ENCODE results near the gene FHAD1.

FHAD1 gene

DNA sequence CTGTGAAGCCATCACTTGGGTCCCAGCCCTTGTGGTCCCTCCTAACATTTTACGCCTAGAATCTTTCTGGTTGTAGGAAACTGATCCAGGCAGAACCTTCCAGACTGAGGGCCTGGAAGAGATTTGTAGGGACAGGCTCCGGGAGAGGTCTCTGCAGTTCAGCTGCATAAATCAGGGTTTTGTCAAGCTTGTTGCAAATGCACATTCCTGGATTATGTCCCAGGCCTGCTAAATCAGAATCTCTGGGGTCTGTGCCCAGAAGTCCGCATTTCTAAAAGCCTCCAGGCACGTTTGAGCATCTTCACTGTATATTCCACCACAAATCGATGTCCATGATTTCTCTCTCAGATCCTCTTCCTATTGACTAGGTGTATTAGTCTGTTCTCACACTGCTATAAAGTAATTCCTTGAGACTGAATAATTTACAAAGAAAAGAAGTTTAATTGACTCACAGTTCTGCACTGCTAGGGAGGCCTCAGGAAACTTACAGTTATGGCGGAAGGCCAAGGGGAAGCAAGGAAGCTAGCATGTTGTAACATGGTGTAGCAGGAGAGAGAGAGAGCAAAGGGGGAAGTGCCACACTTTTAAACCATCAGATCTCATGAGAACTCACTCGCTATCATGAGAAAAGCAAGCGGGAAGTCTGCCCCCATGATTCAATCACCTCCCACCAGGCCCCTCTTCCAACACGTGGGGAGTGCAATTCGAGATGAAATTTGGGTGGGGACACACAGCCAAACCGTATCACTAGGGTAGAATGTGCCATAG, 1.2 kb upstream of the FHAD1 start:
- DNase-seq (ENCODE audit: low read depth in 4 of 4, low spot score in 1 of 4), result no peak

- DNase-seq (ENCODE audit: low read depth in 4 of 4, low spot score in 1 of 4), result no peak
These were observed 1.2 kb downstream of the FHAD1 start for GRCh38 chr1:15248216-15248615.

- DNase-seq (ENCODE audit: low read depth in 4 of 4, low spot score in 1 of 4), result peak in 2 of 4 experiments; percentile 36 to 56
These were observed 2.1 kb downstream of the FHAD1 start for GRCh38 chr1:15249081-15249480.

GRCh38 chr1:15251857-15252835, 5.1 kb downstream of the FHAD1 start:
- DNase-seq (ENCODE audit: low read depth in 4 of 4, low spot score in 1 of 4), result no peak

DNA sequence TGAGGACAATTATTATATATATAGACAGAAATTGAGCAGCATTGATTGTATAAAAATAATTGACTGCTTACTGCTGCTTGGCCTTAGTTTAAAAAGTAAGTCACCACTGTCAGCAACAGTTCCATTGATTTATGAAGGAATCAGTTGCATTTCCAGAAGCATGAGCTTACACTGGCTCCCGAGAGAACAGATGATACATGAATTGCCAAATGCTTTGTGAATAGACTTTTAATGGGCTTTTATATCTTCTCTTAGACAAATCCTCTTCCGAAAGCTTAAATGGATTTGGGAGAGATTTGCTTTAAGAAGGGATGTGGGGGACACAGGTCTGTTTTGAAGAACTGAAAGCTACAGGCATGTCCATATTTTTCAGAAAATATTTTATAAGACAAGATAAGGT, 7.5 kb downstream of the FHAD1 start:
- DNase-seq (ENCODE audit: low read depth in 4 of 4, low spot score in 1 of 4), result no peak

DNA sequence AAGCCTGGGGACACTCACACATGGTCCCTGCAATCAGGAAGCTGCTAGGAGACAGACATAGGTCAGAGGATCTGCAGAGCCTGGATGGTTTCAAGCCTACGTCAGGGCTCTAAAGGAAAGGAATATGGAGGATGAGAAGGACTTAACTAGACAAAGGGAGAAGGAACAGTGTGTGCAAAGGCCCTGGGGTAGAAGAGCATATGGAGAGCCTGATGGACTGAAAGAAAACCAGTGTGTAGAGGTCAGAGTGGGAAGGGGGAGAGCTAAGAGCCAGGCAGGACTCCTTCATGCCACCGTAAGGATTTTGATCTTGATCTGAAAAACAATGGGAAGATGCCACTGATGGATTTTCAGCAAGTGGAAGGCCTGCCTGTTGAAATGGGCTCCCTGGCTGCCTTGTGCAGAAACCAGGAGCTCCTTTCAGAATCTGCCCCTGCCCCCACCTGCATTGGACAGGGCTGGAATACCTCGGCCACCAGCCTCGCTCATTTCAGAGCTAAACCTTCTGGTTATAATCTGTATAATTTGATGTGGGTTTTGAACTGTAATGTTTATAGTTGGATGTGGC, 8.6 kb downstream of the FHAD1 start:
- DNase-seq (ENCODE audit: low read depth in 4 of 4, low spot score in 1 of 4), result no peak

DNA sequence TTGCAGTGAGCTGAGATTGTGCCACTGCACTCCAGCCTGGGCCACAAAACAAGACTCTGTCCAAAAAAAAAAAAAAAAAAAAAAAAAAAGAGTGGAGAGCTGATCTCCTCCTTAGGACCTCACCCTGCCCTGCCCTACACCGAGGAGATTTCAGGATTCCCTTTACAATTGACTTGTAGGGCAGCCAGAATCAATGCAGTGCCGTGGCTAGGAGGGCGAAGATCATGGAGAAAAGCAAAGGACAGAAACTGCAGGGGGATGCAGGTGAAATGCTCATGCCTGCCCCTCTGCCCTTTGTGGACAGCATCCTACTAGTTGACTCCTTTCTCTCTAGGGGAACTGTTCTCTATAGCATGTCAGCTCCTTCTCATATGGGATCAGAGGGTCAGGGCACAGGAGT, 9.6 kb downstream of the FHAD1 start:
- DNase-seq (ENCODE audit: low read depth in 4 of 4, low spot score in 1 of 4), result no peak

- DNase-seq (ENCODE audit: low read depth in 4 of 4, low spot score in 1 of 4), result no peak
These were observed 10.3 kb downstream of the FHAD1 start for GRCh38 chr1:15257309-15257708.

DNA sequence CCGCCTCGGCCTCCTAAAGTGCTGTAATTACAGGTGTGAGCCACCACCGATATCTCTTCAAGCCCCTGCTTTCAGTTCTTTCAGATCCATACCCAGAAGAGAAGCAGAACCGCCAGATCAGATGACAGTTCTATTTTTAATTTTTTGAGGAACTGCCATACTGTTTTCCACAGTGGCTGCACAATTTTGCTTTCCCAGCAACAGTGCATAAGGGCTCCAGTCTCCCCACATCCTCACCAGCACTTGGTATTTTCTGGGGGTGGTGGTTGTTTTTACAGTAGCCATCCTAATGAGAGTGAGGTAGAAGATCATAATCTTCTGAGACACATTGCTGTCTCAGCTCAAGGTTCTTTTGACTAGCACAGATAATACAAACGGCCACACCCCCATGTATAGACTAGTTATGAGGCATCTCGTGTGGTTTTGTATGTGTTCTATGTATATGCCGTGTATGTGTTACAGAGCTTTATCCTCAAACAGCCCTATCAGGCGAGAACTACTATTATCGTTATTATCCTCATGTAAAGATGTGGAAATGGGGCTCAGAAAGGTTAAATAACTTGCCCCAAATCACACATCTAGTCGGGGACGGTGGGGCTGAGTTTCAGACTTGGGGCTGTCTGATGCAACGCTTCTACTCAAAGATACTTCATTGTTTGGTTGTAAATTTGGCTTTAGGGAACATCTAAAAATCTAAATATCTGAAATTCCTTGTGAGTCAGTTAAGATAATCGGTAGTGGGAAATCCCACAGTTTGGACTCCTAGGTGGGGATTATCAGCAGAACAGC, 12.0 kb downstream of the FHAD1 start:
- DNase-seq (ENCODE audit: low read depth in 4 of 4, low spot score in 1 of 4), result no peak

GRCh38 chr1:15259622-15260007, 12.6 kb downstream of the FHAD1 start:
- DNase-seq (ENCODE audit: low read depth in 4 of 4, low spot score in 1 of 4), result no peak

- no peak for DNase-seq (ENCODE audit: low read depth in 4 of 4, low spot score in 1 of 4)
These were observed 13.6 kb downstream of the FHAD1 start for GRCh38 chr1:15260418-15261154.

- DNase-seq (ENCODE audit: low read depth in 4 of 4, low spot score in 1 of 4), result no peak
These were observed 14.4 kb downstream of the FHAD1 start for GRCh38 chr1:15261155-15262002.

GRCh38 chr1:15262003-15262377, 15.0 kb downstream of the FHAD1 start:
- no peak for DNase-seq (ENCODE audit: low read depth in 4 of 4, low spot score in 1 of 4)

- no peak for DNase-seq (ENCODE audit: low read depth in 4 of 4, low spot score in 1 of 4)
These were observed 15.7 kb downstream of the FHAD1 start for GRCh38 chr1:15262706-15263105.

DNA sequence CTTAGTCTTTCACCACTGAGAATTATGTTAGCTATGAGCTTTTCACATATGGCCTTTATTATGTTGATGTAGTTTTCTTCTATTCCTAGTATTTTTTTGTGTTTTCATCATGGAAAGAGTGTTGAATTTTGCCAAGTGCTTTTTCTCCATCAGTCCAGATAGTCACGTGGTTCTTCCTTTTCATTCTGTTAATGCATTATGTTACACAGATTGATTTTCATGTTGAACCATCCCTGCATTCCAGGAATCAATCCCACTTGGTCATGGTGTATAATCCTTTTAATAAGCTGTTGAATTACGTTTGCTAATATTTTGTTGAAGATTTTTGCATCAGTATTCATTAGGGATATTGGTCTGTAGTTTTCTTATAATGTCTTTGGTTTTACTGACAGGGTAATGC, 17.7 kb downstream of the FHAD1 start:
- DNase-seq (ENCODE audit: low read depth in 4 of 4, low spot score in 1 of 4), result no peak

DNA sequence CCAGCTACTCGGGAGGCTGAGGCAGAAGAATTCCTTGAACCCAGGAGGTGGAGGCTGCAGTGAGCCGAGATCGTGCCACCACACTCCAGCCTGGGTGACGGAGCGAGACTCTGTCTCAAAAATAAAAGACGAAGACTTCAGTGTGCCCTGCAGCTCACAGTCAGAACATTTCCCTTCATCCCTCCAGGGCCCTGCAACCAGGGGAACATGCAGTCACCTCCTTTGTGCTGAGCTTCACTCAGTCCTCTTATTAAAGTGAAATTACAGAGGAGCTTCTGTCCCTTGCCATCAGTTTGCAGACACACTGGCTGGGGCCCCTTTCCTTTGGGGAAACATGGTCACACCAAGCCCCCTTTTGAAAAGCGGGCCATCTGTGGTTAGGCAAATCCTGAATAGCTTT, 24.2 kb downstream of the FHAD1 start:
- no peak for DNase-seq (ENCODE audit: low read depth in 4 of 4, low spot score in 1 of 4)

DNA sequence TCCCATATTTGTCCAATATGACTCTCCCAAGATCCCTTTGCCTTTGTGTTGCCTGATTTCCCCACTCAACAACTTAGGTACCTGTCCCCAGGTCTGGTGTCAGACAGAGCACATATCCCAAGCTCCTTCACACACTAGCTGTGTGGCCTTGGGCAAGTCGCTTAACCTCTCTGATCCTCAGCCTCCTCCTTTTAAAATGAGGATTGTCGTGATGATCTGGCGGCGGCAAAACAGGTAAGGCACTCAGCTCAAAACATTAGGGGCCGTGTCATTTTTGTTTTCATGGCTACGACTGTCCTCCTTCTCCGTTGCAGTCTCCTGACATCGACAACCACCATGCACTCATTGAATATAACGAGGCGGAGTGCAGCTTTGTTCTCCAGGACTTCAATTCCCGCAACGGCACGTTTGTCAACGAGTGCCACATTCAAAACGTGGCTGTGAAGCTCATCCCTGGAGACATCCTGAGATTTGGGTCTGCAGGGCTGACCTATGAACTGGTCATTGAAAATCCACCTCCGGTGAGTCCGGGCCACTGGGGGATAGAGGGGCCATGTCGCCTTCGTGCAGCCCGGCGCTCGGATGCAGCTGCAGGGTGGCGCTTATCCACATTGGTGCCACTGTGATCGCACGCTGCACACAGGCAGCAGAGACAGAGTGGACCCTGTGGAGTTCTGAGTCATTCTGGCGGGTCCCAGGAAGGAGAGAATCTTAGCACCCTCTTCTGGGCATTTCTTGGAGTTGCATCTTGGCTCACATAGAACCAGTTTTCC, 25.2 kb downstream of the FHAD1 start:
- DNase-seq (ENCODE audit: low read depth in 4 of 4, low spot score in 1 of 4), result peak in 2 of 4 experiments; percentile 19 to 35

DNA sequence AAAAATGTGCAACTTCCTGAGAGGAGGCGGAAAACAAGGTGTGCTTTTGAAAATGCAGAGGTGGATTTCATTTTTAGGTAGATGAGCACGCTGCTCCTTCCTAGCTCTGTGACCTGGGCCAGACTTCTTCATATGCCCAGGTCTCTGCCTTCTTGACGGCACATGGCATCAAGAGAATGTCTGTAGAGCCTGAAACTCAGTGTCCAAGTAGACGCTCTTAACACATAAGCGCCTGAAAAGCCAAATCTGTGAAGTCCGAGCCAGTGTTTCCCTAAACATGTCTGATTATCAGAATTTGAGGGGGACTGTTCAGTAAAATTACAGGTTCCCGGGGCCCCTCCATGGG, 25.7 kb downstream of the FHAD1 start:
- no peak for DNase-seq (ENCODE audit: low read depth in 4 of 4, low spot score in 1 of 4)

GRCh38 chr1:15273274-15273673, 26.3 kb downstream of the FHAD1 start:
- no peak for DNase-seq (ENCODE audit: low read depth in 4 of 4, low spot score in 1 of 4)
